Upper lobe of right lung (tissue), 1 donor: ENCODE measurements around the gene FBXL12. TPM values are rescaled to one million over a fixed set of nuclear protein-coding genes. Genes with fewer than 3 reads are reported as not detected.

Experiments
- ATAC-seq: fragments of 200-7000 bp; cut with Tn5 transposase; one replicate; pipeline ENCODE4 v1.9.1; 2020; ENCODE audit warnings: mild to moderate bottlenecking, moderate library complexity
- DNase-seq: peaks from one replicate; pipeline ENCODE4 v3.0.0-alpha.2; 2020
- H3K27ac ChIP-seq: fragments of 200-600 bp; one replicate; pipeline ENCODE4 v1.8.0; 2022
- H3K27me3 ChIP-seq: fragments of 200-600 bp; one replicate; pipeline ENCODE4 v1.8.0; 2022; ENCODE audit warnings: mild to moderate bottlenecking
- H3K36me3 ChIP-seq: fragments of 200-600 bp; one replicate; pipeline ENCODE4 v1.8.0; 2022
- H3K4me1 ChIP-seq: fragments of 200-600 bp; one replicate; pipeline ENCODE4 v1.8.0; 2022
- H3K4me3 ChIP-seq: fragments of 200-600 bp; one replicate; pipeline ENCODE4 v1.8.0; 2022; ENCODE audit warnings: mild to moderate bottlenecking
- H3K9me3 ChIP-seq: fragments of 200-600 bp; one replicate; pipeline ENCODE4 v1.8.0; 2022
- CTCF ChIP-seq: fragments of 200-600 bp; IDR thresholded peaks from one replicate; pipeline ENCODE4 v1.8.0; 2022; ENCODE audit warnings: antibody characterized with exemption
- intact Hi-C: fragments of 100-400 bp; cut with DNase I; formaldehyde crosslinking; loops from one replicate; pipeline ENCODE4 v1.11.0; 2022
- total RNA-seq: library from RNA; stranded (reverse); fragmentation: NEBNext Ultra II Directional; extraction: Animal tissue kit (Norgen Biotek cat#: 25700); gene quantifications from one replicate; pipeline ENCODE4 v1.2.1, GENCODE V29; 2021
- donor health status: DM: no; HTN: yes; CAD: no; lungs with severe emphysema.

FBXL12 gene
- total RNA-seq, 1 donor from 2014 or later, result 21.5 TPM

GRCh38 chr19:9806803-9807202, 12.1 kb downstream of the FBXL12 start:
- Histone ChIP-seq H3K27me3 (no peaks in the 10 kb centered on the region), H3K4me3 (no peak overlapping the region), H3K36me3 (peaks cover 28% of the 10 kb centered on the region), H3K4me1 (no peaks in the 10 kb centered on the region), H3K27ac (no peak overlapping the region), H3K9me3 (no peaks in the 10 kb centered on the region)
- intact Hi-C loops, result loop anchor here (10.0 kb wide), 1 partner anchor 182 kb away; the partner anchor contains the start of gene ZNF561
- DNase-seq, result no peak
- no peak for TF ChIP-seq CTCF
- no peak for ATAC-seq

DNA sequence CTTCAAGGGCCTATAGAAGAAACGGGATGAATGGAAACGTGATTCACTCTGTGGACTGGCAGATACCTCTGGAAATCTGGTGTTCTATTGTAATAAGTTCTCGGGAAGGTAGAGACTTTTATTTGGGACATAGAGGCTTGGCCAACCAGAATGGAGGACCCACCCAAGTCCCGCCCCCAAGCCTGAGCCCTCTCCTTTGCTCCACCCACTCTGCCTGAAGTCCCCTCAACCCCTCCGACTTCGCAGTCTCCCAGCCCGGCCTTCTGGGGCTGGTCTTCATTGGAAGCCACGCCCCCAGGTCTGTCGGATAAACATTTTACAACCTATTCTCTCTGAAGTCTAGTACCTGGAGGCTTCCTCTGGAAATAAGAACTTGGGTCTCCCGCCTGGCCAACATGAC, 16.9 kb downstream of the FBXL12 start:
- TF ChIP-seq CTCF, result no peak
- H3K27ac ChIP-seq, result no peak overlapping the region
- H3K4me3 ChIP-seq, result no peak overlapping the region
- H3K27me3 ChIP-seq, result no peaks in the 10 kb centered on the region
- no peaks in the 10 kb centered on the region for H3K9me3 ChIP-seq
- H3K36me3 ChIP-seq, result no peaks in the 10 kb centered on the region
- H3K4me1 ChIP-seq, result no peaks in the 10 kb centered on the region
- ATAC-seq, result no peak
- DNase-seq, result no peak
- intact Hi-C loops, result loop anchor here (10.0 kb wide), 1 partner anchor 177 kb away; the partner anchor contains the start of gene ZNF561

GRCh38 chr19:9799162-9799561, 19.7 kb downstream of the FBXL12 start:
- Histone ChIP-seq H3K27ac (no peak overlapping the region), H3K9me3 (no peaks in the 10 kb centered on the region), H3K27me3 (no peaks in the 10 kb centered on the region), H3K4me3 (no peak overlapping the region), H3K36me3 (no peaks in the 10 kb centered on the region), H3K4me1 (no peaks in the 10 kb centered on the region)
- intact Hi-C loops, result no loop called here
- ATAC-seq, result no peak
- TF ChIP-seq CTCF, result no peak
- no peak for DNase-seq

DNA sequence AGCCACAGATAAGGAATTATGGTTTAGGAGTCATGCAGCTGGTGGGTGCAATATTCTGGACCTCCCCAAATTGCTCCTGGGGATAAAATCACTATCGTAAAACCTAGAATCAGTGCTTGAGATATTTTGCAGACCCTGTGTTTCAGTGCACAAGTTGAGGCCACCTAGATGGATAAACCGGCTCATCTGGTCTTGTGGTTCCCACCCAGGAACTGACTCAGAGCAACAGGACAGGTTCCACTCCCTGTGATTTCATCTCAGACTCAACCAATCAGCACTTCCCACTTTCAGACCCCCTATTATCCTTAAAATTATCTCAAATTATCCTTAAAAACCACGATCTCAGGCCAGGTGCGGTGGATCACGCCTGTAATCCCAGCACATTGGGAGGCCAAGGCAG, 21.0 kb downstream of the FBXL12 start:
- intact Hi-C loops, result no loop called here
- DNase-seq (no peak), ATAC-seq (no peak)
- Histone ChIP-seq H3K4me3 (no peak overlapping the region), H3K27ac (no peak overlapping the region), H3K4me1 (no peaks in the 10 kb centered on the region), H3K36me3 (no peaks in the 10 kb centered on the region), H3K27me3 (no peaks in the 10 kb centered on the region), H3K9me3 (no peaks in the 10 kb centered on the region)
- no peak for TF ChIP-seq CTCF

- intact Hi-C loops, result no loop called here
- Histone ChIP-seq H3K27ac (peak overlapping the region; percentile 66), H3K27me3 (no peaks in the 10 kb centered on the region), H3K9me3 (no peaks in the 10 kb centered on the region), H3K4me1 (no peaks in the 10 kb centered on the region), H3K36me3 (no peaks in the 10 kb centered on the region), H3K4me3 (no peak overlapping the region)
- peak; percentile 81 for TF ChIP-seq CTCF
- ATAC-seq, result peak; percentile 50
- DNase-seq, result peak; percentile 77
Measured at GRCh38 chr19:9796113-9796773, 22.6 kb downstream of the FBXL12 start.
